NCI-H2081 treated with DMSO at 0.1 percent for 48 hours (cell line): ENCODE results near the gene RBM6.

ENCODE experiments used
- DNase-seq: peaks from one replicate; lab custom pipeline; 2025; lab: John Stamatoyannopoulos, UW

RBM6 gene

DNA sequence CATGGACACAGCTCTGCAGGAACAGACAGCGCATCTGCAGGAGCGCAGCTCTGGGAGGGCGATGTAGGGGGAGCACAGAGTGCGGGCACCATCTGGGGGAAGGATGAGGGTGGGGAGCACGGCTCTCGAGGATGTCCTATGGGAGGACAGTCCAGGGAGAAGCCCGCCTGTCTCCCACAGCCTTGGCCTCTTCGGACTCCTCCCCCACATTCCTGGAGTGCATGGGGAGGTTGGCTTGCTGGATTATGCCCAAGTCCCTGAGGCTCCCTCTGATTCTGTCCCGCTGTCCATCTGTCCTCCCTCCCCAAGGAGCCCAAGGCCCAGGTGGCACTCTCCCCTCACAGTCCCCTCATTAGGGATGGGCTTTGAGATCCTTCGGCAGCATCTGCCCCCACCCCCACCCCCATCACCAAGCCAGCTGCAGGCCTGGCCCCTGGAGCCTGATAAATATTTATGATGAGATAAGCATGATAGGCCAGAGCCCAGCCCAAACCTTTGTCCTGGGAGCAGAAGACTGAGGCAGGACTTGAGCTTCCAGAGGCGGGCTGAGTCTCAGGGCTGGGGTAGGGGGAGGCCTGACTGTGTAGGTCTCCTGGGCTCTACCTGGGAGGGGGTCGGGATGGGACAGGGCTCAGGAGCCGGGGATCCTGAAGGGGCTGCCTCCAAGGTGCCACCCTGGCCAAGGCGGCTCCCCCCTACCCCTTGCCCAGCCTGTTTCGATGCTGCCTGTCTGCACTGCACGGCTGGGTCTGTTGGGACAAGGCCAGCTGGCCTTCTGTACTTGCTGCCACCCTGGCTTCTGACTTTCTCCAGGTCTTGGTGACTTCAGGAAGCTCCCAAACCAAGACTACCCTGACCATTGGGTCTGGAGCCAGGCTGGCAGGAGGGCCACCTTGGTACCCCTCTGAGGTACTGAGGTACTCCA, 186.6 kb downstream of the RBM6 start:
- DNase-seq: no peak
